HEK293 (cell line): Measurements from ENCODE around the gene ATG2A.

Experiments used
- CTCF ChIA-PET: fragments of 350-600 bp; formaldehyde crosslinking; extraction: SDS; loops from one replicate; lab custom pipeline; 2021; ENCODE audit warnings: antibody characterized with exemption; lab: Yijun Ruan, JAX
- POLR2A ChIA-PET: fragments of 300-600 bp; formaldehyde crosslinking; extraction: SDS; loops from one replicate; lab custom pipeline; 2020; ENCODE audit warnings: antibody characterized with exemption, inconsistent platforms; lab: Yijun Ruan, JAX
- H3K27ac ChIP-seq: fragments of 200-500 bp; sonication (Bioruptor generic); 2 replicates; pipeline ENCODE4 v1.5.1; 2014; ENCODE audit warnings: low read depth, low read length, control low read depth, inconsistent platforms; ENCODE audit errors: extremely low read depth
- H3K36me3 ChIP-seq, 2 experiments: fragments of 200-500 bp in 1 of 2; sonication (Bioruptor generic) in 1 of 2; 1 replicate in 1 of 2; 2 replicates in 1 of 2; pipeline ENCODE4 v1.5.1; 2014 to 2017; ENCODE audit warnings: inconsistent platforms in 2 of 2, low read length in 2 of 2; ENCODE audit not compliant: control insufficient read depth in 2 of 2, insufficient read depth in 1 of 2
- H3K4me1 ChIP-seq: fragments of 200-500 bp; sonication (Bioruptor generic); 2 replicates; pipeline ENCODE4 v1.5.1; 2014; ENCODE audit warnings: mild to moderate bottlenecking, low read length, inconsistent platforms; ENCODE audit not compliant: control insufficient read depth, insufficient read depth
- H3K4me3 ChIP-seq: 2 replicates; pipeline ENCODE4 v1.5.1; 2011; ENCODE audit warnings: low read depth, mild to moderate bottlenecking, control low read depth, low read length, moderate library complexity
- H3K9me3 ChIP-seq: fragments of 200-500 bp; sonication (Bioruptor generic); 2 replicates; pipeline ENCODE4 v1.5.1; 2014; ENCODE audit warnings: low read depth, low read length, inconsistent platforms; ENCODE audit not compliant: control insufficient read depth, insufficient read depth
- EGR2 ChIP-seq: fragments of 450-650 bp; formaldehyde crosslinking; IDR thresholded peaks from 2 replicates; pipeline ENCODE4 v1.5.1; 2016; ENCODE audit warnings: low read depth, missing biosample characterization, missing genetic modification characterization
- MYNN ChIP-seq: fragments of 450-650 bp; formaldehyde crosslinking; IDR thresholded peaks from 2 replicates; pipeline ENCODE4 v1.5.1; 2016; ENCODE audit warnings: missing biosample characterization, missing genetic modification characterization, borderline replicate concordance
- ZBTB1 ChIP-seq: fragments of 450-650 bp; formaldehyde crosslinking; IDR thresholded peaks from 2 replicates; pipeline ENCODE4 v1.5.1; 2016; ENCODE audit warnings: missing biosample characterization, missing genetic modification characterization
- ZBTB11 ChIP-seq: fragments of 450-650 bp; formaldehyde crosslinking; conservative IDR thresholded peaks from 2 replicates; pipeline ENCODE4 v1.5.1; 2016; ENCODE audit warnings: low read depth, missing biosample characterization, missing genetic modification characterization
- ZBTB44 ChIP-seq: fragments of 450-650 bp; IDR thresholded peaks from 2 replicates; pipeline ENCODE4 v1.5.1; 2018; ENCODE audit warnings: missing biosample characterization, mild to moderate bottlenecking, missing genetic modification characterization
- ZBTB6 ChIP-seq: fragments of 450-650 bp; formaldehyde crosslinking; IDR thresholded peaks from 2 replicates; pipeline ENCODE4 v1.5.1; 2017; ENCODE audit warnings: missing biosample characterization, missing genetic modification characterization
- ZBTB7A ChIP-seq: fragments of 450-650 bp; formaldehyde crosslinking; IDR thresholded peaks from 2 replicates; pipeline ENCODE4 v1.5.1; 2016; ENCODE audit warnings: low read depth, missing biosample characterization, missing genetic modification characterization
- ZNF133 ChIP-seq: fragments of 450-650 bp; formaldehyde crosslinking; IDR thresholded peaks from 2 replicates; pipeline ENCODE4 v1.5.1; 2016; ENCODE audit warnings: missing biosample characterization, missing genetic modification characterization
- ZNF19 ChIP-seq: fragments of 450-650 bp; formaldehyde crosslinking; IDR thresholded peaks from 2 replicates; pipeline ENCODE4; 2016; ENCODE audit warnings: missing biosample characterization, missing genetic modification characterization, low read depth
- ZNF391 ChIP-seq: fragments of 450-650 bp; formaldehyde crosslinking; IDR thresholded peaks from 2 replicates; pipeline ENCODE4 v1.5.1; 2016; ENCODE audit warnings: low read depth, missing biosample characterization, missing genetic modification characterization, borderline replicate concordance
- ZNF404 ChIP-seq: fragments of 450-650 bp; formaldehyde crosslinking; IDR thresholded peaks from 2 replicates; pipeline ENCODE4 v1.5.1; 2017; ENCODE audit warnings: missing biosample characterization, missing genetic modification characterization
- ZNF433 ChIP-seq: fragments of 450-650 bp; formaldehyde crosslinking; IDR thresholded peaks from 2 replicates; pipeline ENCODE4 v1.5.1; 2016; ENCODE audit warnings: missing biosample characterization, missing genetic modification characterization, low read depth
- ZNF48 ChIP-seq: fragments of 450-650 bp; formaldehyde crosslinking; IDR thresholded peaks from 2 replicates; pipeline ENCODE4 v1.5.1; 2016; ENCODE audit warnings: missing biosample characterization, missing genetic modification characterization
- ZNF596 ChIP-seq: fragments of 450-650 bp; IDR thresholded peaks from 2 replicates; pipeline ENCODE4 v1.5.0; 2018; ENCODE audit warnings: missing biosample characterization, mild to moderate bottlenecking, missing genetic modification characterization, moderate library complexity
- ZNF658 ChIP-seq: fragments of 450-650 bp; formaldehyde crosslinking; IDR thresholded peaks from 2 replicates; pipeline ENCODE4; 2016; ENCODE audit warnings: missing biosample characterization, missing genetic modification characterization
- ZNF704 ChIP-seq: fragments of 450-650 bp; formaldehyde crosslinking; IDR thresholded peaks from 2 replicates; pipeline ENCODE4 v1.5.1; 2016; ENCODE audit warnings: missing biosample characterization, missing genetic modification characterization
- ZNF707 ChIP-seq: fragments of 450-650 bp; formaldehyde crosslinking; IDR thresholded peaks from 2 replicates; pipeline ENCODE4 v1.5.1; 2016; ENCODE audit warnings: missing biosample characterization, missing genetic modification characterization
- ZNF776 ChIP-seq: fragments of 450-650 bp; formaldehyde crosslinking; IDR thresholded peaks from 2 replicates; pipeline ENCODE4 v1.5.0; 2017; ENCODE audit warnings: missing biosample characterization, missing genetic modification characterization, borderline replicate concordance
- ZNF792 ChIP-seq: fragments of 450-650 bp; formaldehyde crosslinking; IDR thresholded peaks from 2 replicates; pipeline ENCODE4 v1.5.1; 2016; ENCODE audit warnings: missing biosample characterization, missing genetic modification characterization
- ZXDB ChIP-seq: fragments of 450-650 bp; formaldehyde crosslinking; IDR thresholded peaks from 2 replicates; pipeline ENCODE4 v1.5.1; 2016; ENCODE audit warnings: missing biosample characterization, missing genetic modification characterization
- TF ChIP-seq, protein P1 (sequence below): IDR thresholded peaks from 2 replicates; pipeline ENCODE4 v1.6.1; 2011; ENCODE audit warnings: mild to moderate bottlenecking, low read depth, low read length, borderline replicate concordance
- TF ChIP-seq, protein P2 (sequence below): fragments of 450-650 bp; formaldehyde crosslinking; IDR thresholded peaks from 2 replicates; pipeline ENCODE4 v1.5.1; 2017; ENCODE audit warnings: missing biosample characterization, mild to moderate bottlenecking, missing genetic modification characterization, moderate library complexity

Gene ATG2A

GRCh38 chr11:64883575-64883974 is 33.4 kb downstream of the ATG2A start:
- no peak overlapping the region for H3K27ac ChIP-seq
- H3K4me1 ChIP-seq = no peaks in the 10 kb centered on the region
- H3K9me3 ChIP-seq = no peaks in the 10 kb centered on the region
- H3K36me3 ChIP-seq = no peaks in the 10 kb centered on the region
- CTCF ChIA-PET = no interaction called here
- no peak for TF ChIP-seq ZNF19 (tag by site-specific recombination)
- no peak for TF ChIP-seq MYNN (tag by site-specific recombination)
- no peak for TF ChIP-seq ZNF776 (tag by site-specific recombination)
- TF ChIP-seq ZBTB7A (tag by site-specific recombination) = no peak
- no peak for TF ChIP-seq ZBTB1 (tag by site-specific recombination)
- no peak for TF ChIP-seq ZNF433 (tag by site-specific recombination)
- TF ChIP-seq ZNF658 (tag by site-specific recombination) = no peak
- TF ChIP-seq ZNF48 (tag by site-specific recombination) = no peak
- TF ChIP-seq, protein P1, sequence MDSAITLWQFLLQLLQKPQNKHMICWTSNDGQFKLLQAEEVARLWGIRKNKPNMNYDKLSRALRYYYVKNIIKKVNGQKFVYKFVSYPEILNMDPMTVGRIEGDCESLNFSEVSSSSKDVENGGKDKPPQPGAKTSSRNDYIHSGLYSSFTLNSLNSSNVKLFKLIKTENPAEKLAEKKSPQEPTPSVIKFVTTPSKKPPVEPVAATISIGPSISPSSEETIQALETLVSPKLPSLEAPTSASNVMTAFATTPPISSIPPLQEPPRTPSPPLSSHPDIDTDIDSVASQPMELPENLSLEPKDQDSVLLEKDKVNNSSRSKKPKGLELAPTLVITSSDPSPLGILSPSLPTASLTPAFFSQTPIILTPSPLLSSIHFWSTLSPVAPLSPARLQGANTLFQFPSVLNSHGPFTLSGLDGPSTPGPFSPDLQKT = no peak
- TF ChIP-seq ZNF792 (tag by site-specific recombination) = no peak
- POLR2A ChIA-PET = no interaction called here
- H3K4me3 ChIP-seq = no peak overlapping the region

GRCh38 chr11:64882243-64882642 is 34.8 kb downstream of the ATG2A start:
- no peaks in the 10 kb centered on the region for H3K36me3 ChIP-seq
- no peak overlapping the region for H3K27ac ChIP-seq
- no peak overlapping the region for H3K4me3 ChIP-seq
- ChIA-PET CTCF (interaction anchor here (0.5 to 1.4 kb wide), 4 partner anchors 12 to 208 kb away, joined by 3 to 9 read pairs (median 5); no protein-coding TSS in a partner anchor), POLR2A (no interaction called here)
- TF ChIP-seq ZNF596 = no peak
- TF ChIP-seq ZNF776 (tag by site-specific recombination) = no peak
- TF ChIP-seq EGR2 (tag by site-specific recombination) = no peak
- TF ChIP-seq ZNF704 = no peak
- no peak for TF ChIP-seq MYNN (tag by site-specific recombination)
- no peak for TF ChIP-seq ZBTB11
- no peak for TF ChIP-seq ZNF404 (tag by site-specific recombination)
- no peaks in the 10 kb centered on the region for H3K4me1 ChIP-seq
- no peaks in the 10 kb centered on the region for H3K9me3 ChIP-seq

DNA sequence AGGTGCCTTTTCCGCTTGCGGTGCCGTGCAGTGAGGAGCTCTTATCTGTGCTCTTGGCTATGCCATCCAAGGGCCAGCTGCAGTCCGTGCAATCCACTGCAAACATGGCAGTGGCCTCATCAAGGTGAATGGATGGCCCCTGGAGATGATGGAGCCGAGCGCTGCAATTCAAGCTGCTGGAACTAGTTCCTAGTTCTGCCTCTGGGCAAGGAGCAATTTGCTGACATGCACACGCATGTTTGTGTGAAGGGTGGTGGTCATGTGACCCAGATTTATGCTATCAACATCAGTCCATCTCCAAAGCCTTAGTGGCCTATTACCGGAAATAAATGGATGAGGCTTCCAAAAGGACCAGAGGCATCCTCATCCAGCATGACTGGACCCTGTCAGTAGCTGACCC is 35.5 kb downstream of the ATG2A start:
- CTCF ChIA-PET = interaction anchor here (1.5 kb wide), 1 partner anchor 94 kb away, joined by 3 read pairs; no protein-coding TSS in a partner anchor
- POLR2A ChIA-PET = no interaction called here
- H3K9me3 ChIP-seq = no peaks in the 10 kb centered on the region
- H3K36me3 ChIP-seq = no peaks in the 10 kb centered on the region
- H3K4me1 ChIP-seq = no peaks in the 10 kb centered on the region
- H3K27ac ChIP-seq = no peak overlapping the region
- no peak overlapping the region for H3K4me3 ChIP-seq
- TF ChIP-seq, protein P2, sequence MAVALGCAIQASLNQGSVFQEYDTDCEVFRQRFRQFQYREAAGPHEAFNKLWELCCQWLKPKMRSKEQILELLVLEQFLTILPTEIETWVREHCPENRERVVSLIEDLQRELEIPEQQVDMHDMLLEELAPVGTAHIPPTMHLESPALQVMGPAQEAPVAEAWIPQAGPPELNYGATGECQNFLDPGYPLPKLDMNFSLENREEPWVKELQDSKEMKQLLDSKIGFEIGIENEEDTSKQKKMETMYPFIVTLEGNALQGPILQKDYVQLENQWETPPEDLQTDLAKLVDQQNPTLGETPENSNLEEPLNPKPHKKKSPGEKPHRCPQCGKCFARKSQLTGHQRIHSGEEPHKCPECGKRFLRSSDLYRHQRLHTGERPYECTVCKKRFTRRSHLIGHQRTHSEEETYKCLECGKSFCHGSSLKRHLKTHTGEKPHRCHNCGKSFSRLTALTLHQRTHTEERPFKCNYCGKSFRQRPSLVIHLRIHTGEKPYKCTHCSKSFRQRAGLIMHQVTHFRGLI (tag by site-specific recombination) = no peak
- no peak for TF ChIP-seq ZNF133
- TF ChIP-seq ZXDB = no peak
- peak; percentile 79 for TF ChIP-seq ZBTB6 (tag by site-specific recombination)
- no peak for TF ChIP-seq ZNF707 (tag by site-specific recombination)
- TF ChIP-seq ZNF391 = no peak
- 0 out of 2 replicates have a peak, but pooled peaks have one; percentile 28 for TF ChIP-seq ZBTB44 (tag by site-specific recombination)
